ENCODE measurements around the gene SDK1.
"Not testable (repeated sequence)": the region's sequence is repeated elsewhere in the genome, so short reads cannot be mapped to it uniquely, and the experiment has no call there.

Gene SDK1

DNA sequence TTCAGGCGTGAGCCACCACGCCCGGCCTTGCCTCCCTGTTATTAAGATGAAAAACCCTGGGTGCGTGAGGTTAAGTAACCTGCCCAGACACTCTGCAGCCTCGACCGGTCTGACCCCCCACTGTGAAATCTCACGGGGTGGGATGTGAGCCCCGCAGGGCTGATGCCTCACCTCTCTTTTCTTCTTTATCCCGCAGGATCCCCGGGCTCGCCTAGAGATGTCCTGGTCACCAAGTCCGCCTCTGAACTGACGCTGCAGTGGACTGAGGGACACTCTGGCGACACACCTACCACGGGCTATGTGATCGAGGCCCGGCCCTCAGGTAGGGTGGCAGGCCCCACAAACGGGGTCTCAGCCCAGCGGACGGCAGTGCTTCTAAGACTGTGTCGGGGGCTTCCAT, 920.0 kb downstream of the SDK1 start:
- no peak for DNase-seq

DNA sequence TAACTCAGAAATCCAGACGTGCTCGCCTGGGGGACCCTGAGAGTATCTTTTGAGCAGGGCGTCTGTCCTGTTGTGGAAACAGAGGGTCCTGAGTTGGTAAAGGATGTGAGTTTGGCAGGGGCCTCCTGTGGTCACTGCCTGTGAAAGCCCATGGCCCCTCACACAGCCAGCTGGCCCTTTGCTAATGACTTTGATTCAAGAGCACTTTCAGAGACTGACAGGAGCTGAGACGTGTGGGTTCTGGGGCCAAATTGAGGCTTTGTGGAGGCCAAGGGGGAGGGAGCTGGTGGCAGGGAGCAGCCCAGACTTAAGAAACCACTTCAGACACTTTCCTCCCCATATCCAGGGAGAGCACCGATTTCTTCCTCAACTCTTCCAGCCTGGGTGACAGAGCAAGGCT, 921.6 kb downstream of the SDK1 start:
- no peak for DNase-seq

DNA sequence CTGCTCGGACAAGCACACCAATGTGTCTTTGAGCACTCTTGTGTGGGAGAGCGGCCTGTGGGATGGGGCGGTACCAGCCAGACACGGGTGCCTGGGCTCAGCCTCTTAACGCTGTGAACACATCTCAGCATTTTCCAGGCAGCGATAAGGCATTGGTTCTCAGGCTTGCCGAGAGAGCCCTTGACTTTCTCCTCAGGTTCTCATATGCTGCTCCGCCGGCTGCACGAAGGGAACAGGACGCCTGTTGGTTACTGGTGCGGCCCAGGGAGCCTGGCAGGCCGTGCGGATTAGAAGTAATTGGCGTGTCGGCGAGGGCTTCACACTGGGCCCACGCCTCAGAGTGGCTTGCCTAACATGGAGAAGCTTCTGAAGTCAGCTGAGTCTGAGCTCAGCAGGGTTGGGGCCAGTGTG, 924.3 kb downstream of the SDK1 start:
- no peak for DNase-seq

DNA sequence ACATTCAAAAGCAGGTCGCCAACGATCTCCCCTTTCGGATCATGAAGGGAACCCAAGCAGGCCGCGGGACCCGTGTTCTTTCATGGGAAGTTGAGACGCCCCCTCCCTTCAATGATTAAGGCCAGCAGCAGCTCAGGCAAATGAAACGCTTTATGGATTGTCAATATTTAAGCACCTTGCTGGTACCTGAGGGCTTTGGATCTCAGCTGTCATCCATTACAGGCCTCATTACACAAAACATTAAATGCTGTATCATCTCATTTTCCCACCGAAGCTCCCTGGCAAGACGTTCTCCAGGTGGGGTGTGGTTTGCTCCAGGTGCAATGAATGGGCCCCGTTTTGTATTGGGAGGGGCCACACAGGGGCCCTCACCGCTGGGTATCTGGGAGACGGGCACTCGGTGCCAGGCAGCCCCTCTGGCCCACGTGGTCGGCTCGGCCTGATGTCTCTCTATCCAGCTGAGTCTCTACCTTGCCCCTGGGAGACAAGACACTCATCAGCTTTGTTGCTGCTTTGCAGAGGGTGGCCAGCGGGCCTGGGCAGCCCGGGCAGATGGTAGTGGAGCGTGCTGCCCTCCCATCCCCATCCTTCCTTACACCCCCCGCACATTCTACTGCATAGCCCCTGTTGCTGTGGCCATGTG, 925.0 kb downstream of the SDK1 start:
- no peak for DNase-seq

DNA sequence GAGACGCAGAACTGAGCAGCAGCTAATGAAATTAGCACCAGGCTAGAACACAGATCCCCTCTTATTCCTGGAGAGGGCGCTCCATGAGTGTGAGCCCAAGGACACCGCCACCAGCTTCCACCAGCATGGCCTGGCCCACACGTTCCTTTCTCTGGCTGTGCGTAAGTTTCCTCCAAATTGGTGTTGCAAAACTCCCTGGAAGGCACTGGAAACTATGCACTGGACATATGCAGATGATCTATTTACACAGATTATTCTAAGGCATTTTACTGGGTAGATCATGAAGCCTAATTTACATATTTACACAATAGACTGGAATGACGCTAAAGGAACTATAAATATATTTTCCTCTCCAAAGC, 925.5 kb downstream of the SDK1 start:
- no peak for DNase-seq

DNA sequence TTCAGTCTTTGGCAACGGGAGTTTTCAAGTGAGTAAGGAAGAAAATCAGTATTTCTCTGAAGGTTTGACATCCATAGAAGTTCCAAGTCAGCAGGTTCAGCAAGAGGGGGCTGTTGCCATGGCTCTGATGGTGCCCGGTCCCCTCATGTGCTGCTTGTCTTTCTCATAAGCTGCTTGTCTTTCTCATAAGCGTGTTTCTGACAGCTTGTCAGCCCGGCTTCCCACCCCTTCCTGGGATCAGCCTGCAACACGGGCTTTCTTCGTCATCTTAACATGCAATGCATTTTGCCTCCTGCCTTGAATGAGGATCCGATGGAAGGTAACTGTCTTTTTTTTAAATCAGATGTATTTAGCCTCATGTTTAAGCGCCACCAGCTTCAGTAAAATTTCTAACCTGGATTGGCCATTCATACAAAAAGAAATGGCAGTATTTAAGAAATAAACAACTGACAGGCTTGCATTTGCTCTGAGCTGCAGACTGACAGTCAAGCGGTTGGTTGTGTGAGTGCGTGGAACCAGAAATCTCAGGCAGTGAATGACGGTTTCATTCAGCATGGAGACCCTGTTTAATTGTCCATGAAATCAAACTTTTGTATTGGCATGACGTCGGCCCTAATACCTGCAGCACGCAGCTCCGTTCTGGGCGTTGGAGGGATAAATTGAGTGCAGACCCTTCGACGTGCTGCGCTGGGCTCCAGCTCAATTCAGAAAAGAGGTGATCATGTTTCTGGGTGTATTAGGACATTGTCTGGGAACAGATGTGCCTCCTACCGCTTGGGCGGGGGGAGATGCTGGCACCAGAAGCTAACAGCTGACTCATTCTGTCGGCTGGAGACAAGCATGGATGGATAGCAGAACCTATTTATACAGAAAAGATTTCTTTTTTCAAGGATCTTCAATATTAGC, 926.3 kb downstream of the SDK1 start:
- no peak for DNase-seq

DNA sequence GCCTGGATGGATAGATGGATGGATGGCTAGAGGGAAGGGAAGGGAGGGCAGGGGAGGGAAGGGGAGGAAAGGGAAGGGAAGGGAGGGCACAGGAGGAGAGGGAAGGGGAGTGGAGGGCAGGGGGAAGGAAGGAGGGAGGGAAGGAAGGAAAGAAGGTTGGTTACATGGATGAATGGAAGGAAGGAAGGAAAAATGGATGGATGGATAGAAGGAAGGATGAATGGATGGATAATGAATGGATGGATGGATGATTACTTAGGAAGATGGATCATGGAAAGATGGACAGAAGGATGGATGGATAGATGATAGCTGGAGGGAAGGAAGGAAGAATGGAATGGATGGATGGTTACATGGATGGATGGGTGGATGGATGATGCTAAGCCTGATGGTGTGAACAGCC, 929.3 kb downstream of the SDK1 start:
- no peak for DNase-seq

DNA sequence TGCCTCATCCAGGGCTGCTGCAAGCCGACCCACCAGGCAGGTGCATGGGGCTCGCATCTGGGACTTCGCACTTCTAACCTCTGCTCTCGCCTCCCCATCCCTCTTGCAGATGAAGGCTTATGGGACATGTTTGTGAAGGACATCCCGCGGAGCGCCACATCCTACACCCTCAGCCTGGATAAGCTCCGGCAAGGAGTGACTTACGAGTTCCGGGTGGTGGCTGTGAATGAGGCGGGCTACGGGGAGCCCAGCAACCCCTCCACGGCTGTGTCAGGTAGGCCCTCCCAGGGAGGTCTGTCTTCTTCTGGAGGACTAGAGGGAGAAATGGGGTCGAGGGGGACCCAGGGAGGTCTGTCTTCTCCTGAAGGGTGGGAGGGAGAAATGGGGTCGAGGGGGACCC, 932.1 kb downstream of the SDK1 start:
- DNase-seq: no peak

DNA sequence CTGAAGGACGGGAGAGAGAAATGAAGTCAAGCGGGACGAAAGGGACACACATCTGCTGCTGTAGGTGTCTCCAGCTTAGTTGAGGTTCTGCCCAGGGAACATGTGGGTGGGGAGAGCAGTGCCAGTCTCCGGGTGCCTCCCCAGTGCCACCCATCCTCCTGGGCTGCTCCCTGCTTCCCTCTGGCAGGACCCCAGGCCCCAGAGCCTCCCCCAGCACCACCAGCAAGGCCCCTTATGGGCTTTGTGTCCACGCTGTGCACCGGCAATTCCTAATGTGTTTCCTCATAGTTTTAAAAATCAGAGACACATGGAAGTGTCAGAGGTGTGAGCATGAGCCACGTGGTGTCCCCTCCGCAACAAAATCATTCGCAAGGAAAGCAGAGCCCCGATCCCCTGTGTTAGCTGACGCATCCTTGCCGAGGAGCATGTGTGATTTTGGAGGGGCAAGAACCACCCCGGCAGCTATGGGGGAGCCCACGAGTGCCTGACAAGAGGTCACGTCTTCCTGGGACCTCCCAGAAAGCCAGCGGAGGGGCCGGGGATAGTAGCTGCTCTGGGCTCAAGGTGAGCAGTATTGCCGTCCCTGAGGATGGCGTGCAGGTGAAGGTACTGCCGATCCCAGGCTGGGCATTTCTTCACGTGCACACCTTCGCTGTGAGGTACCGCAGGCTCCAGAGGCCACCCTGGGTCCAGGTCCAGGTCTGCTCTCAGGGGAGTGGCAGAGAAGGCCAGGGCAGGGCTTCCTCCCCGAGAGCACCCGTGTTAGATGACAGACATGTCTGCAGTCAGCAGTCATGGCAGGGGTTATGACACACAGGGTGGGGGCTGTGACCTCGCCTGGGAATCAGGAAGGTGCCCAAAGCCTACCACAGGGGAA, 932.8 kb downstream of the SDK1 start:
- DNase-seq: no peak

DNA sequence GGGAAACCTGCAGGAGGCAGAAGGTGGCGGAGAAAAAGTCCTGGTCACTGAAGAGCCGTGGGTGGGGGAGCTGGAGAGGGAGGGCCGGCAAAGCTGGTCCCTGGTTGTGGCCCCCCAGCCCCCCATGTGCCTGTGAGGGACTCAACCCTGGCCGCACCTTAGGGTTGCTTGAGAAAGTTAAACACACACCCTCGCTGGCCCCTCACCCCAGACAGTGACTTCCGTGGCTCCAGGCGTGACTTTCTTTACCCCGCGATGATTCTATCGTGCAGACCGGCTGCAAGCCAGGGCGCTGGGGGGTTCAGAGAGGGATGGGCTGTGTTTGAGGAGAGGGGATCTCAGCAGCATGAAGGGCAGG, 933.4 kb downstream of the SDK1 start:
- DNase-seq: no peak

DNA sequence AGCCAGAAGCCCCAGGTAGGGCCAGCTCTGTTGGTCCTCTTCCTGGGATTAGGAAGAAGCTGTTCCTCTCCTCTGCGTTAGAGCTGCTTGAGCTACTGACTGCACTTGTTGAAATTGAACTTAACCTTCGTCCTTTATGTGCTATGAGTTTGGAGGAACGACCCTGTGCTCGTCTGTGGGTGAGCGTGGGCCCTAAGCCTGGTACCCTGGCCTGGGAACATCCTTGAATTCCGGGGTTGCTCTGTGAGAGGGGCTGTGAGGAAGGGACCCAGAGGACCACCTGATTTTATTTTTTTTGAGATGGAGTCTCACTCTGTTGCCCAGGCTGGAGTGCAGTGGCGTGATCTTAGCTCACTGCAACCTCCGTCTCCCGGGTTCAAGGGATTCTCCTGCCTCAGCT, 933.8 kb downstream of the SDK1 start:
- no peak for DNase-seq

DNA sequence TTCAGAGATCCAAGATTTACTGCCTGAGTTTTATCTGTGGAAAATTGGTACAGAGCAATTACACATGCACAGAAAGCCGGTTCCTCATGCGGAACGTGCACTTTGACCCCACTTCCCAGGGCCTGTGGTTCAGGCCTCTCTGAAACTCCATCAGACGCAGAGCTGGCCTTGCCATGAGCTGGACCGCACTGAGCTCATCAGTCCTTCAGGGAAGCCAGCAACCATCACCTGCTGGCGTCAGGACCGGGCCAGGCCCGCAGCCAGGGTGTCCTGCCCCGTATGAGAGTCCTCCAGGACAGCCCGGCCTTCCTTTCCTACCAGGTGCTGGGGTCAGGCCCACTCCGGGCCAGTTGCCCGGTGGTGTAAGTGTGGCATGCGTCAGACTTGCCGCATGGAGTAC, 934.5 kb downstream of the SDK1 start:
- DNase-seq: no peak

DNA sequence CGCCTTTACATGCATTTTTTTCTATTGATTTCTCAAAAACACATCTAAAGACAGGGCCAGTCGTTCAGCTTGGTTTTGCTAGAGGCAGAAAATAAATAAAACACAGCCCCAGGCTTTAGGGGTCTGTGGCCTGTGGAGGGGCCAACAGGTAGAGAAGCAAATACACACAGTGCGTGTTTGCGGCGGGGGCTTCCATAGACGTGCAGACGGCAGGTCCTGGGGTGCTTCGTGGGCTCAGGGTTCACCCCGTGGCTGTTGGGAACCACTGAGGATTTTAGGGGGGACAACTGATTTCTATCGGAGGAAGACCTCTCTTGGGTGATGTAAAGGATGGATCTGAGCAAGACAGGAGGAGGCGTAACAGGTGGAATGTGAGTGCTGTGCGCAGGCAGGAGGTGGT, 935.3 kb downstream of the SDK1 start:
- no peak for DNase-seq

DNA sequence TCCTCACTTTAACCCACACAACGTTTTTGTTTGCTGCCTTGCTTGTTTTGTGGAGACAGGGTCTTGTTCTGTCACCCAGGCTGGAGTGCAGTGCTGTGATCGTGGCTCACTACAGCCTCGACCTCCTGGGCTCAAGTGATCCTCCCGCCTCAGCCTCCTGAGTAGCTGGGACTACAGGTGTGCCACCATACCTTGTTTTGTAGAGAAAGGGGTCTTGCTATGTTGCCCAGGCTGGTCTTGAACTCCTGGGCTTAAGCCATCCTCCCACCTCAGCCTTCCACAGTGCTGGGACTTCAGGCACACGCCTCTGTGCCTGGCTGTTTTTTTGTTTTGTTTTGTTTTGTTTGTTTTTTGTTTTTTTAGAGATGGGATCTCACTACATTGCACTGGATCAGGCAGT, 935.8 kb downstream of the SDK1 start:
- DNase-seq: not testable (repeated sequence)

DNA sequence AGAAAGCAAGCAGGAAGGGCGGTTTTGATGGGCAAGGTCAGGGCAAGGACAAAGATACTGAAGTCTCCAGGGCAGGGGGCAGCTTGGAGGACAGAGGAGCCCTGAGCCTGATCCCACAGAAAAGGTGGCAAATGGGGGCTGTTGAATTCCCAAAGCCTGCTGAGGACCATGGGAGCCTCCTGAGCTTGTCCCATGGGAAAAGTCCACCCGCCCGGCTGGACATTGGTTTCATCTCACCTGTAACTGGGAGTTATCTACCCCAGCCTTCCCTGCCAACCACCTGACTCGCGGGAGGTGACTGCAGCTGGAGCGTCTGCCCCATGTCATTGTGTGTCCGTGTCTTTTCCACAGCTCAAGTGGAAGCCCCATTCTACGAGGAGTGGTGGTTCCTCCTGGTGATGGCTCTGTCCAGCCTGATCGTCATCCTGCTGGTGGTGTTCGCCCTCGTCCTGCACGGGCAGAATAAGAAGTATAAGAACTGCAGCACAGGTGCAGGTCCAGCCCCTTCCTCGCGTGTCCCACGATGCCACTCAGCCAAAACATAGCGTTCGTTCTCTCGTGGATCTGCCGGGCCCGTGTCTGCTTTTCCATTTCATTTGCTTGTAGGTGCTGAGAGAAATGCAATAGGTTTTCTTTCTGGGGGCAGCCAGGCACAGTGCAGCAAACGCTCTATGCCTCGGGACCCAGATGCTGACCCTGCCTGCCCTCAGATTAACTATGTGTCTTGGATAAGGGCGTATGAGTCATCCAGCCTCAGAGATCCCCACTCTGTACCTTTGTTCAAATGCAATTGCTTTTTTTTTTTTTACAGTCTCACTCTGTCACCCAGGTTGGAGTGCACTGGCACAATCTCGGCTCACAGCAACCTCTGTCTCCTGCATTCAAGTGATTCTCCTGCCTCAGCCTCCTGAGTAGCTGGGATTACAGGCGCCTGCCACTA, 936.5 kb downstream of the SDK1 start:
- no peak for DNase-seq

DNA sequence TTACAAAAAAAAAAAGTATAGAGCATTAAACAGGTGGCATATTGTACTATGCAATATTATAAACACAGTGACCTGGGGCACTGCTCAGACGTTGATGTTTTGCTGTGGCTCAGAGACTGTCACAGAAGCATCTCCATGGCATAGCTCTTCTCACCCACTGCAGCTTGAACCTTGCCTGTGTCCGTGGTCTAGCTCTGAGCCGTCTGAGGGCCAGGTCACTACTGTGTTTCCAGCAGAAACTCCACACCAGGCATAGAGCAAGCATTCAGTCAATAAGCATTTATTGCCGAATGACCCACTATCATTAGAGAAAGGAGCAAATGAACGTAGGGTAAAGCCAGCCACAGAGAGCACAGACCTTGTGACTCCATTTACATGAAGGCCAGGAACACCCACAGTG, 937.8 kb downstream of the SDK1 start:
- no peak for DNase-seq

DNA sequence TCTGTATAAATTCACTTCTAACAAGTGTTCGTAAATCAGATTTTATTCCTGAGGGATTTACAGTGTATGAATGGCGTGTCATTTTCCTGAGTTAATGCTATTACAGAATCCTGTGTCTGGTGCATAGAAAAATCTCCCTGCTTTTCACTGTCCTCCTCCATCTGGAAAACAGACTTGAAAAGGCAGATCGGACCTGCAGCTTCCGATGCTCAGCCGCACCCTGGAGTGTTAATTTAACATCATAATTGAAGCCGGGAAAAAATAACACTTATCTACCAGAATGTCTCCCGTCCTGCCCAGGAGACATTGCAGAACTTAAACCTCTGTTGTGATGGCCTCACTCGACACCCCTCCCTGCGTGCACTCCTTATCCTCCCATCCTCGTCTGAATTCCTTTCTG, 939.0 kb downstream of the SDK1 start:
- DNase-seq: no peak

DNA sequence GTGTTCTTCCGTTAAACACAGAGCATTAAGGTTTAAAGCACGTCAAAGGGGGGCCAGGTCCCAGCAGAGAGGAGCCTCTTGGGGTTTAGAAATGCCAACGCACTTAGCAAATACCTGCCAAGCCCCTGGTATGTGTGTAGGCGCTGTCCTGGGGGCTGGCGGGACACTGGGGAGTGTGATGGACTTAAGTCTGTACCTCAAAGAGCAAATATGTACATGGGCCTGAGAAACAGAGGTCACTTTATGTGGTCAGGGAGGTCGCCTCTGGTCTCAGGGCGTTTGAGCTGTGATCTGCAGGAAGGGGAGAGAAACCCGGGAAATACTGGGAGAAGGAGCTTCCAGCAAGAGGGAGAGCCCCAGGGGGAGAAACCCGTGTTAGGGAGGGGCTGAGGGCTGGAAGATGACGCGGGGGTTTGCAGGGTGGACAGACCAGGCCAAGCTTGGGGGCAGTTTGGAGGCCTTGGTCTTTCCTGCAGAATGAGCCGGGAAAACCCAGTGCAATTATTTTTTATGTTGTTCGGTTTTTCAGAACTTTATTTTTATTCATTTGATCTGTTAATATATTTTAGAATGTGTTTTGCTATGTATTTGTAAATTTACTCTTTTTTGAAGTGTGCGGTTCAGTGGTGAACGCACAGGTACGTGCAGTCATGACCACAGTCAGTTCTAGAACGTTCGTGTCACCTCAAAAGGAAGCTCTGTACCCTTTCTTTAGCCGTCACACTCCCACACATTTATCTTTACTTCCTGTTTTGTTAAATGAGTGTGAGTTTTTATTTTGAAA, 939.7 kb downstream of the SDK1 start:
- DNase-seq: no peak

DNA sequence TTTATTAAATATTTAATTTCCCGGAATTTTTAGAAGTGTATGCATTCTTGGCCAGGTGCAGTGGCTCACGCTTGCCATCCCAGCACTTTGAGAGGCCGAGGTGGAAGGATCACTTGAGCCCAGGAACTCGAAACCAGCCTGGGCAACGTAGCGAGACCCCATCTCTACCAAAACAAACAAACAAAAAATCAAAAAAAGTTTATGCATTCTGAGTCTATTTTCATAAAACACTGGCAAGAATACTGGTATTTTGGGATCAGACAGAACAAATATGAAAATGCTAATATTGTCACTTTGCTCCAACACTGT, 940.2 kb downstream of the SDK1 start:
- DNase-seq: no peak

DNA sequence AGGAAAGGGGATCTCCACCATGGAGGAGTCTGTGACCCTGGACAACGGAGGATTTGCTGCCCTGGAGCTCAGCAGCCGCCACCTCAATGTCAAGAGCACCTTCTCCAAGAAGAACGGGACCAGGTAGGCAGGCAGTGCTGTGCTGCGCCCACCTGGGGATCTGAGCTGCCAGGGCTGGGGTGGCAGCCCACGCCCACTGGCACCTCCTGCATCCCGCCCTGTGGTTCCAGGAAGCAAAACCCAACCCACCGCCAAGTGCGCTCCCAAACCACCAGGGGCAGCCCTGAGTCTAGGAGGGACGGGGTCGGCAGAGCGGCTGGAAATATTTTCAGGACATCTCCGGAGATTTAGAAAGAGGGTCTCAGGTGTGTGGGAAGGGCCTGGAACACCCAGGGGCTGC, 940.7 kb downstream of the SDK1 start:
- DNase-seq: no peak

DNA sequence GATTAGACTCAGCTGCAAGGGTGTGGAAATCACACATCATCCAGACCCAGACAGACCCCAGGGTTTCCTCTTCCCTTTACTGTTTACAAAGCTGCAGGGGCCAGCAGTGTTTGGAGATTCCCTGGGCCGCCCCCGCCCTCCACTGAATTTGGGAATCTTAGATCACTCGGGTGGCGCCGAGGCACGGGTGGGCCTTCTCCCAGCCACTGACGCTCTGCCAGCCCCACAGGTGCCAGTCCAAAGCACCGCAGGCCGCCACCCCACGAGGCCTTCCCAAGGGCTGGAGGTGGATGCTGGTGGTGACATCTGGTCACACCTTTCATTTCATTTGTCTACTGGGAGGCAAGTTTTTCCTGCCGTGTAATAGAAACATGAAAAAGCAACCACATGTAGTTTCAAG, 941.7 kb downstream of the SDK1 start:
- no peak for DNase-seq

DNA sequence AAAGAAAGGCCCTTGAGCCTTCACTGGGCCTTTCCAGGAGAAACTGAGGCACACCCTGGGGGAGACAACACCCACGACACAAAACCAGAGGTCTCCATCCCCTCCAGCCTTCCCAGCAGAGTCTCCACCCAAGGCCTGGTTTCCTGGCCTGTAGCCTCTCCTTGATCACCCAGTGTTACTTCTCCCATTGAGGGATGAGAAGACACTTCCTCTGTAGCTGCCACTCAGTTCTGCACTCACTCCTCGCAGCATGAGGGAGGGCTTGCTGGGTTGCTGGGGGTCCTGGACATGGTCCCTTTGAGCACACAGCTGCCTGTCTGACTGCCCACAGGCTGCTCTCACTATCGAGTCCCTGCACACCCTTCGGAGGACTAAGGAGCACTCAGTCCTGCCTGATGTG, 943.0 kb downstream of the SDK1 start:
- no peak for DNase-seq

Measured in CD4-positive, alpha-beta T cell treated with Interleukin-4 for 1 hour (primary cell).